ENCODE measurements around the gene RWDD3. TPM values are rescaled to one million over a fixed set of nuclear protein-coding genes. Genes with fewer than 3 reads are reported as not detected.

RWDD3 gene, protein sequence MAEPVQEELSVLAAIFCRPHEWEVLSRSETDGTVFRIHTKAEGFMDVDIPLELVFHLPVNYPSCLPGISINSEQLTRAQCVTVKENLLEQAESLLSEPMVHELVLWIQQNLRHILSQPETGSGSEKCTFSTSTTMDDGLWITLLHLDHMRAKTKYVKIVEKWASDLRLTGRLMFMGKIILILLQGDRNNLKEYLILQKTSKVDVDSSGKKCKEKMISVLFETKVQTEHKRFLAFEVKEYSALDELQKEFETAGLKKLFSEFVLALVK
- 14.9 and 15.4 TPM in 2 replicates for total RNA-seq

DNA sequence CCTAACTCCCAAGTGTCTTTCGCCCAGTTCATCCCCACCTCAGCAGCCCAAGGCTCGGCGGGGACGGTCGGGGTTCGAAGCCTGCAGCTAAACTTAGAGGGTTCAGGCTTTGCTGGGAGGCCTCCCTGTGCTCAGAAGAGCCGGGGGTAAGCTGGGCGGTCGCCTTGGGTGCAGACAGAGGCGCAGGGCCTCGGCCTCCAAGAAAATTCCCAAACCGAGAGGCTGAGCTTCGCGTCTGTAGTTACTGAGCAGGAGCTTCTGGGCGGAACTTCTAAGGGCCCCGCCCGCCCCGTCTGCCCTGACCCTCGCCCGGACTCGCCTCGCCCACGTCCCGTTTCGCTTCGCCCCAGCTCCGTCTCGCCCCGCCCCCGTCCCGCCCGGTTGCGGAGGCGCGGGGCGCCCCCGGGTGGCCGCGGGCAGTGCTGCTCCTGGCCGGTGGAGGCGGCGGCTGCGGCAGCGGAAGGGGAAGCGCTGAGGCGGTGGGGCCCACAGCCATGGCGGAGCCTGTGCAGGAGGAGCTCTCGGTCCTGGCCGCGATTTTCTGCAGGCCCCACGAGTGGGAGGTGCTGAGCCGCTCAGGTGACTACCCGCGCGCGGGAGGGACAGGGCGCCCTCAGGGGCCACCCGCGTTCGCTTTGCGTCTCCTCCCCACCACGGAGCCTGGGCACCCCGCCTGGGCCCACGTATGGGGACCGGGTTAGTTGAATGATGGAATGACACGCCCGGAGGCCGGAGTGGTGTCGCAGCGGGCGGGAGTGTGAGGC is at the start of gene RWDD3:
RWDD3 (plus strand) TSS at position 474 of the 764 bp plus-strand sequence; CDS start at position 495, 21 bp downstream.

Other genes starting within 250 kb of the RWDD3 start
- gene ALG14, start 161.3 kb upstream of the RWDD3 start, total RNA-seq = 2.6 and 5.0 TPM in 2 replicates
- 4.4 and 5.1 TPM in 2 replicates for gene TLCD4, start 116.9 kb upstream of the RWDD3 start, total RNA-seq

Measured in articular chondrocyte of knee joint (primary cell).